A549 (cell line): ENCODE data around the gene MED13L. TPM values are rescaled to one million over a fixed set of nuclear protein-coding genes. Genes with fewer than 3 reads are reported as not detected.

ENCODE experiments used
- ATAC-seq, 2 experiments: fragments of 200-7000 bp in 1 of 2; fragments of >200 bp in 1 of 2; cut with Nextera tagmentation in 1 of 2; cut with Tn5 transposase in 1 of 2; 3 replicates each; pipeline versions ENCODE4 v1.8.0 to v1.9.1; 2018 to 2020; ENCODE audit warnings: mild to moderate bottlenecking in 1 of 2, moderate library complexity in 1 of 2
- CTCF ChIA-PET: fragments of 300-600 bp; sonication (Branson Sonifier 250); formaldehyde crosslinking; extraction: SDS; loops from one replicate; lab custom pipeline; 2021; ENCODE audit warnings: antibody characterized with exemption, inconsistent platforms; lab: Yijun Ruan, JAX
- POLR2A ChIA-PET: fragments of 350-600 bp; formaldehyde crosslinking; extraction: SDS; loops from one replicate; lab custom pipeline; 2021; ENCODE audit warnings: antibody characterized with exemption, inconsistent platforms; lab: Yijun Ruan, JAX
- DNase-seq, 2 experiments: peaks; one replicate each; pipeline versions ENCODE4 v3.0.0 to v3.0.0-alpha.2; 2011 to 2016; ENCODE audit warnings: low read depth in 1 of 2, low spot score in 1 of 2
- FAIRE-seq: peaks from 2 replicates; lab custom pipeline; 2011; peaks lifted over from hg19 to GRCh38; lab: Jason Lieb, UNC
- H3K27ac ChIP-seq, 2 experiments: fragments of >200 bp; sonication (Bioruptor Twin); formaldehyde crosslinking; 3 replicates each; pipeline ENCODE4 v1.5.1; 2016 to 2017
- H3K4me1 ChIP-seq: fragments of >200 bp; sonication (Bioruptor Twin); formaldehyde crosslinking; 3 replicates; pipeline ENCODE4 v1.6.1; 2016
- H3K4me2 ChIP-seq: fragments of >200 bp; sonication (Bioruptor Twin); formaldehyde crosslinking; 3 replicates; pipeline ENCODE4 v1.6.1; 2016
- H3K4me3 ChIP-seq: fragments of >200 bp; sonication (Bioruptor Twin); formaldehyde crosslinking; 3 replicates; pipeline ENCODE4 v1.5.1; 2016
- H3K9me3 ChIP-seq: fragments of >200 bp; sonication (Bioruptor Twin); formaldehyde crosslinking; 3 replicates; pipeline ENCODE4 v1.6.1; 2016
- ATOH8 ChIP-seq: fragments of 250-450 bp; sonication (Bioruptor Pico); IDR thresholded peaks from 2 replicates; pipeline ENCODE4 v1.5.0; 2020; ENCODE audit warnings: low read depth, mild to moderate bottlenecking, moderate library complexity
- CBX2 ChIP-seq: fragments of 200-600 bp; sonication (generic); IDR thresholded peaks from 2 replicates; pipeline ENCODE4 v1.6.1; 2016; ENCODE audit warnings: low read depth, mild to moderate bottlenecking, borderline replicate concordance
- CHD4 ChIP-seq: fragments of 200-600 bp; sonication (generic); IDR thresholded peaks from 2 replicates; pipeline ENCODE4 v1.6.1; 2016; ENCODE audit warnings: antibody characterized with exemption, mild to moderate bottlenecking, borderline replicate concordance
- EP300 ChIP-seq, 2 experiments: fragments of >200 bp; sonication (Bioruptor Twin); formaldehyde crosslinking; IDR thresholded peaks; 2 replicates in 1 of 2; 3 replicates in 1 of 2; pipeline ENCODE4 v1.6.1; 2016 to 2017
- ESRRA ChIP-seq: fragments of 150-350 bp; IDR thresholded peaks from 2 replicates; pipeline ENCODE4 v1.6.1; 2014; ENCODE audit warnings: mild to moderate bottlenecking, low read length, borderline replicate concordance
- GATA3 ChIP-seq: IDR thresholded peaks from 2 replicates; pipeline ENCODE4 v1.6.1; 2012; ENCODE audit warnings: borderline replicate concordance
- HOXA7 ChIP-seq: fragments of 250-450 bp; sonication (Bioruptor Pico); IDR thresholded peaks from 2 replicates; pipeline ENCODE4 v1.5.0; 2020; ENCODE audit warnings: mild to moderate bottlenecking, moderate library complexity
- HOXB5 ChIP-seq: fragments of 250-450 bp; sonication (Bioruptor Pico); IDR thresholded peaks from 2 replicates; pipeline ENCODE4 v1.5.0; 2020; ENCODE audit warnings: mild to moderate bottlenecking, moderate library complexity
- MAFK ChIP-seq: fragments of 450-650 bp; IDR thresholded peaks from 2 replicates; pipeline ENCODE4 v1.6.1; 2014; ENCODE audit not compliant: partially characterized antibody
- MYC ChIP-seq: IDR thresholded peaks from 2 replicates; pipeline ENCODE4 v1.6.1; 2012; ENCODE audit warnings: mild to moderate bottlenecking, inconsistent platforms, low read length, improper control_type of control experiment, borderline replicate concordance
- NR3C1 ChIP-seq: fragments of >200 bp; sonication (Bioruptor Twin); formaldehyde crosslinking; IDR thresholded peaks from 3 replicates; pipeline ENCODE4 v1.6.1; 2017
- PHF8 ChIP-seq: fragments of 200-600 bp; sonication (generic); IDR thresholded peaks from 2 replicates; pipeline ENCODE4 v1.6.1; 2016; ENCODE audit warnings: low read depth, mild to moderate bottlenecking, antibody characterized with exemption, moderate library complexity, borderline replicate concordance
- POLR2A ChIP-seq: IDR thresholded peaks from 2 replicates; pipeline ENCODE4 v1.6.1; 2012; ENCODE audit warnings: mild to moderate bottlenecking, low read length
- POLR2AphosphoS2 ChIP-seq: conservative IDR thresholded peaks from 2 replicates; pipeline ENCODE4 v1.6.1; 2012; ENCODE audit warnings: low read length, improper control_type of control experiment, inconsistent platforms
- RCOR1 ChIP-seq: fragments of 150-350 bp; IDR thresholded peaks from 2 replicates; pipeline ENCODE4 v1.6.1; 2014; ENCODE audit warnings: antibody characterized with exemption, low read length, low read depth
- SREBF2 ChIP-seq: fragments of 450-650 bp; IDR thresholded peaks from 2 replicates; pipeline ENCODE4 v1.6.1; 2014; ENCODE audit warnings: mild to moderate bottlenecking, moderate library complexity
- TFCP2L1 ChIP-seq: fragments of 250-450 bp; sonication (Bioruptor Pico); IDR thresholded peaks from 2 replicates; pipeline ENCODE4 v1.5.0; 2021; ENCODE audit warnings: mild to moderate bottlenecking
- ZNF302 ChIP-seq: fragments of 250-450 bp; sonication (Bioruptor Pico); IDR thresholded peaks from 2 replicates; pipeline ENCODE4 v1.9.0; 2021; ENCODE audit warnings: inconsistent platforms, mild to moderate bottlenecking, moderate library complexity
- WGBS: methylation state at CpG from one replicate; pipeline ENCODE4 v1.1.6; 2017; ENCODE audit errors: missing lambda C conversion rate; 5-methylcytosine and 5-hydroxymethylcytosine counted together
- polyA plus RNA-seq, 4 experiments: library from polyadenylated mRNA; depleted of rRNA in 3 of 4; stranded (reverse); fragments of >200 nt; fragmentation: RNase III in 1 of 4; extraction: RNeasy Plus Mini Kit Qiagen cat#74134 plus additional on column Dnase treatment in 1 of 4; gene quantifications; 2 replicates in 3 of 4; 3 replicates in 1 of 4; pipeline ENCODE4 v1.2.3, GENCODE V29; 2011 to 2017
- TF ChIP-seq, protein P1 (sequence below): fragments of 250-450 bp; sonication (Bioruptor Pico); IDR thresholded peaks from 2 replicates; pipeline ENCODE4 v1.5.0; 2021; ENCODE audit warnings: mild to moderate bottlenecking, moderate library complexity, borderline replicate concordance
- TF ChIP-seq, protein P2 (sequence below): fragments of 450-650 bp; IDR thresholded peaks from 2 replicates; pipeline ENCODE4 v1.6.1; 2014; ENCODE audit warnings: antibody characterized with exemption
- TF ChIP-seq, protein P3 (sequence below): IDR thresholded peaks from 2 replicates; pipeline ENCODE4 v1.6.1; 2012

MED13L gene
- polyA plus RNA-seq, 2 of the 4 experiments (the other 2 are of a cell fraction), result 23.2 to 134 TPM

- no peak for FAIRE-seq
- H3K27ac ChIP-seq, result no peak overlapping the region
- peaks cover 43% of the 10 kb centered on the region for H3K4me1 ChIP-seq
- ATAC-seq, result no peak
- no peak for TF ChIP-seq EP300 (IDR thresholded peaks at IDR 0.05)
- 91% methylated on average over 3 of the region's 3 CpGs for WGBS
- H3K4me2 ChIP-seq, result no peak overlapping the region
- no peak for DNase-seq
- no peak overlapping the region for H3K4me3 ChIP-seq
- ChIA-PET CTCF (interaction anchor here (1.2 kb wide), 1 partner anchor 11 kb away, joined by 3 read pairs; no protein-coding TSS in a partner anchor), POLR2A (no interaction called here)
- no peaks in the 10 kb centered on the region for H3K9me3 ChIP-seq
Observed at GRCh38 chr12:116217045-116217735, 60.3 kb downstream of the MED13L start.

DNA sequence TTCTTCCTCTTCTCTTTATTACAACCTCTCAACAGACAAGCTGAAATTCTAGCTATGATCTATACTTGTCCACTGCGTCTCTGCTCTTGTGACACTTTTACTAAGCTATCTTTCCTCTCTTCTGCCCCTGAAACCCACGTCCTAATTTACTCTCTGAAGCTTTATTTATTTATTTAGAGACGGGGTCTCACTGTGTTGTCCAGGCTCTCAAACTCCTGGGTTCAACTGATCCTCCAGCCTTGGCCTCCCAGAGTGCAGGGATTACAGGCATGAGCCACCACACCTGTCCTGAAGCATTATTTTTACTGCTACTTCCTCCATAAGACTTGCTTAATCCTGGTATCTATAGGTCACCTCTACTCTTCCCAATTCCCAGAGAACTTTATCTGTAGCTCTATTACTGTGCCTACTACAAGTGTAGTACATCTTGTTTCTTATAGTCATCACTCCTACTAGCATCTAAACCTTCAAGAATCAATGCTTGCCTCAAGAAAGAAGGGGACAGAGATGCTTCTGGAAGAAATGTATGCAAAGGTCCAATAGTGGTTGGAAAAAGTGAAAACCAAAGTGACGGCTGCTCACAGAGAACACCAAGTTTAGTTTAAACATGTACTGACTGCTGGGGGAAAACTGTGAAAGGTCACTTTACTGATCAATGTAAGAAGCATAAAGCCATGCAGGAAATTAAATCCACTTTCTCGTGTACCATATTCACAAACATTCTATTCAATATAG, 61.3 kb downstream of the MED13L start:
- ChIA-PET POLR2A (no interaction called here), CTCF (interaction anchor here (0.9 to 1.5 kb wide), 3 partner anchors 12 to 60 kb away, joined by 3 to 6 read pairs (median 3); no protein-coding TSS in a partner anchor)
- ATAC-seq, result peak in 1 of 2 experiments; percentile 25; a peak in 2 of 6 replicates
- H3K4me3 ChIP-seq, result no peak overlapping the region
- TF ChIP-seq GATA3, result no peak
- TF ChIP-seq, protein P1, sequence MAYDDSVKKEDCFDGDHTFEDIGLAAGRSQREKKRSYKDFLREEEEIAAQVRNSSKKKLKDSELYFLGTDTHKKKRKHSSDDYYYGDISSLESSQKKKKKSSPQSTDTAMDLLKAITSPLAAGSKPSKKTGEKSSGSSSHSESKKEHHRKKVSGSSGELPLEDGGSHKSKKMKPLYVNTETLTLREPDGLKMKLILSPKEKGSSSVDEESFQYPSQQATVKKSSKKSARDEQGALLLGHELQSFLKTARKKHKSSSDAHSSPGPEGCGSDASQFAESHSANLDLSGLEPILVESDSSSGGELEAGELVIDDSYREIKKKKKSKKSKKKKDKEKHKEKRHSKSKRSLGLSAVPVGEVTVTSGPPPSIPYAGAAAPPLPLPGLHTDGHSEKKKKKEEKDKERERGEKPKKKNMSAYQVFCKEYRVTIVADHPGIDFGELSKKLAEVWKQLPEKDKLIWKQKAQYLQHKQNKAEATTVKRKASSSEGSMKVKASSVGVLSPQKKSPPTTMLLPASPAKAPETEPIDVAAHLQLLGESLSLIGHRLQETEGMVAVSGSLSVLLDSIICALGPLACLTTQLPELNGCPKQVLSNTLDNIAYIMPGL (CRISPR knock-in tag), result no peak
- no peak for TF ChIP-seq ATOH8 (CRISPR knock-in tag)
- TF ChIP-seq RCOR1, result no peak
- TF ChIP-seq HOXB5 (CRISPR knock-in tag), result no peak
- TF ChIP-seq POLR2AphosphoS2, result no peak
- no peak for TF ChIP-seq TFCP2L1 (CRISPR knock-in tag)
- TF ChIP-seq PHF8, result no peak
- TF ChIP-seq, protein P2, sequence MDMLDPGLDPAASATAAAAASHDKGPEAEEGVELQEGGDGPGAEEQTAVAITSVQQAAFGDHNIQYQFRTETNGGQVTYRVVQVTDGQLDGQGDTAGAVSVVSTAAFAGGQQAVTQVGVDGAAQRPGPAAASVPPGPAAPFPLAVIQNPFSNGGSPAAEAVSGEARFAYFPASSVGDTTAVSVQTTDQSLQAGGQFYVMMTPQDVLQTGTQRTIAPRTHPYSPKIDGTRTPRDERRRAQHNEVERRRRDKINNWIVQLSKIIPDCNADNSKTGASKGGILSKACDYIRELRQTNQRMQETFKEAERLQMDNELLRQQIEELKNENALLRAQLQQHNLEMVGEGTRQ, result no peak
- no peak for TF ChIP-seq MAFK
- TF ChIP-seq MYC, result no peak
- TF ChIP-seq HOXA7 (CRISPR knock-in tag), result no peak
- TF ChIP-seq POLR2A, result no peak
- TF ChIP-seq SREBF2, result no peak
- no peak for TF ChIP-seq CHD4
- TF ChIP-seq ESRRA, result no peak
- no peak for TF ChIP-seq ZNF302 (CRISPR knock-in tag)
- no peaks in the 10 kb centered on the region for H3K9me3 ChIP-seq
- H3K4me1 ChIP-seq, result peaks cover 50% of the 10 kb centered on the region
- 88% methylated on average over 5 of the region's 5 CpGs for WGBS
- H3K27ac ChIP-seq, result no peak overlapping the region
- H3K4me2 ChIP-seq, result no peak overlapping the region
- no peak for DNase-seq
- FAIRE-seq, result no peak

GRCh38 chr12:116215023-116215422, 62.5 kb downstream of the MED13L start:
- no peak; a peak in 1 of 6 replicates for ATAC-seq
- H3K4me3 ChIP-seq, result no peak overlapping the region
- FAIRE-seq, result peak; percentile 7
- peaks cover 51% of the 10 kb centered on the region for H3K4me1 ChIP-seq
- DNase-seq, result no peak
- no peak overlapping the region for H3K27ac ChIP-seq
- 89% methylated on average over 1 of the region's 1 CpG for WGBS
- CTCF ChIA-PET, result interaction anchor here (0.6 to 1.5 kb wide), 3 partner anchors 21 to 217 kb away, joined by 3 to 6 read pairs (median 4); no protein-coding TSS in a partner anchor
- no peak overlapping the region for H3K4me2 ChIP-seq
- TF ChIP-seq NR3C1, result no peak
- TF ChIP-seq, protein P3, sequence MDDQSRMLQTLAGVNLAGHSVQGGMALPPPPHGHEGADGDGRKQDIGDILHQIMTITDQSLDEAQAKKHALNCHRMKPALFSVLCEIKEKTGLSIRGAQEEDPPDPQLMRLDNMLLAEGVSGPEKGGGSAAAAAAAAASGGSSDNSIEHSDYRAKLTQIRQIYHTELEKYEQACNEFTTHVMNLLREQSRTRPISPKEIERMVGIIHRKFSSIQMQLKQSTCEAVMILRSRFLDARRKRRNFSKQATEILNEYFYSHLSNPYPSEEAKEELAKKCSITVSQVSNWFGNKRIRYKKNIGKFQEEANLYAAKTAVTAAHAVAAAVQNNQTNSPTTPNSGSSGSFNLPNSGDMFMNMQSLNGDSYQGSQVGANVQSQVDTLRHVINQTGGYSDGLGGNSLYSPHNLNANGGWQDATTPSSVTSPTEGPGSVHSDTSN, result no peak
- TF ChIP-seq CBX2, result no peak
- POLR2A ChIA-PET, result no interaction called here
- H3K9me3 ChIP-seq, result no peaks in the 10 kb centered on the region
